Fibroblast of lung (primary cell): ENCODE results near the gene TSPAN18. TPM values are rescaled to one million over a fixed set of nuclear protein-coding genes. Genes with fewer than 3 reads are reported as not detected.
A peak's percentile ranks its signal among the peaks of the same experiment; 100 is the strongest.

Experiments used
- DNase-seq, 2 donors: peaks; one replicate each; pipeline versions ENCODE4 v3.0.0 to v3.0.0-alpha.2; 2010; ENCODE audit warnings: low read depth in 2 of 2
- H2AFZ ChIP-seq: 2 replicates; pipeline ENCODE4 v1.5.1; 2012; ENCODE audit warnings: low read length, control low read depth, inconsistent platforms
- H3K27ac ChIP-seq: 2 replicates; pipeline ENCODE4 v1.5.1; 2011; ENCODE audit warnings: low read length, control low read depth; ENCODE audit not compliant: insufficient read depth
- H3K27me3 ChIP-seq: 2 replicates; pipeline ENCODE4 v1.5.1; 2011; ENCODE audit warnings: mild to moderate bottlenecking, low read length; ENCODE audit not compliant: control insufficient read depth, insufficient read depth
- H3K36me3 ChIP-seq: 2 replicates; pipeline ENCODE4 v1.5.1; 2011; ENCODE audit warnings: low read length; ENCODE audit not compliant: control insufficient read depth, insufficient read depth
- H3K4me1 ChIP-seq: 2 replicates; pipeline ENCODE4 v1.5.1; 2011; ENCODE audit warnings: low read length; ENCODE audit not compliant: control insufficient read depth, insufficient read depth; ENCODE audit errors: extremely low read depth
- H3K4me2 ChIP-seq: 2 replicates; pipeline ENCODE4 v1.5.1; 2011; ENCODE audit warnings: low read length, control low read depth; ENCODE audit not compliant: insufficient read depth; ENCODE audit errors: extremely low read depth
- H3K4me3 ChIP-seq, 4 experiments: fragments of 200-600 bp in 1 of 4; sonication (generic) in 1 of 4; replicated peaks in 1 of 4; 2 replicates each; pipeline ENCODE4 v1.5.1; 2011 to 2016; ENCODE audit warnings: low read length in 4 of 4, low read depth in 3 of 4, mild to moderate bottlenecking in 3 of 4, control low read depth in 2 of 4, inconsistent platforms in 1 of 4, mixed read lengths in 1 of 4; ENCODE audit not compliant: insufficient read depth in 1 of 4; ENCODE audit errors: control extremely low read depth in 1 of 4
- H3K79me2 ChIP-seq: 2 replicates; pipeline ENCODE4 v1.5.1; 2012; ENCODE audit warnings: mild to moderate bottlenecking, low read length, inconsistent platforms; ENCODE audit not compliant: control insufficient read depth, insufficient read depth
- H3K9ac ChIP-seq: 2 replicates; pipeline ENCODE4 v1.5.1; 2011; ENCODE audit warnings: mild to moderate bottlenecking, low read length, control low read depth; ENCODE audit not compliant: insufficient read depth
- H3K9me3 ChIP-seq: 2 replicates; pipeline ENCODE4 v1.5.1; 2012; ENCODE audit warnings: low read depth, low read length; ENCODE audit not compliant: control insufficient read depth, insufficient read depth
- H4K20me1 ChIP-seq: 2 replicates; pipeline ENCODE4 v1.5.1; 2011; ENCODE audit warnings: low read length; ENCODE audit not compliant: control insufficient read depth, insufficient read depth; ENCODE audit errors: extremely low read depth
- EZH2 ChIP-seq: IDR thresholded peaks from 2 replicates; pipeline ENCODE4 v1.5.1; 2012; ENCODE audit warnings: low read length, control low read depth, mild to moderate bottlenecking; ENCODE audit errors: missing control alignments
- polyA plus RNA-seq, 2 donors: library from polyadenylated mRNA; depleted of rRNA in 1 of 2; stranded (reverse) in 1 of 2; unstranded in 1 of 2; fragments of >200 nt; gene quantifications; 2 replicates each; pipeline ENCODE4 v1.2.1, GENCODE V29; 2011 to 2012; ENCODE audit warnings: missing spikeins in 1 of 2
- total RNA-seq: library from RNA; depleted of rRNA; stranded (reverse); fragments of >200 nt; gene quantifications from 2 replicates; pipeline ENCODE4 v1.2.1, GENCODE V29; 2014
- TF ChIP-seq, protein P1 (sequence below), 2 donors: IDR thresholded peaks in 1 of 2; conservative IDR thresholded peaks in 1 of 2; 1 replicate in 1 of 2; 2 replicates in 1 of 2; pipeline ENCODE4 v1.5.1; 2011 to 2012; ENCODE audit warnings: low read length in 2 of 2, control low read depth in 1 of 2, inconsistent platforms in 1 of 2, low read depth in 1 of 2, mild to moderate bottlenecking in 1 of 2

TSPAN18 gene
- total and polyA plus RNA-seq, 2 donors (not counting 1 experiment from before 2014, with no cell fraction given) = 0.15 TPM; not detected in 1

DNA sequence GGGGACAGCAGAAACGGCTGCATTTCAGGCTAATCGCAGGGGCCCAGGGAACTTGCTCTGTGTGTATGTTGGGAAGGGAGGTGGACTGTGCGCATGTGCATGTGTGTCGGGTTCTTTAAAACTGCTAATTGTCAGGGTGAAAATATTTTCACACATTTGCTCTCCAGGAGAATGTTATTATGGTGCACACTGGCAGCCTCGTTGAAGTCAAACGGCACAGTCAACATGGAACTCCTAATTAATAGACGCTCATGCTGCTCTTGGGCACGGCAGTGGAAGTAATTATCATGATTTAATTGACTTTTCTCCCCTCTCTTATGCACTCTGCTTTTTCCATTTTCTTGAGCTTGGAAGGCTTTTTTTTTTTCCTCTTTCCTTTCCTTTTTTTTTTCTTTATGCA is 92.6 kb downstream of the TSPAN18 start:
- no peak for DNase-seq
- H2AFZ ChIP-seq = no peak overlapping the region

DNA sequence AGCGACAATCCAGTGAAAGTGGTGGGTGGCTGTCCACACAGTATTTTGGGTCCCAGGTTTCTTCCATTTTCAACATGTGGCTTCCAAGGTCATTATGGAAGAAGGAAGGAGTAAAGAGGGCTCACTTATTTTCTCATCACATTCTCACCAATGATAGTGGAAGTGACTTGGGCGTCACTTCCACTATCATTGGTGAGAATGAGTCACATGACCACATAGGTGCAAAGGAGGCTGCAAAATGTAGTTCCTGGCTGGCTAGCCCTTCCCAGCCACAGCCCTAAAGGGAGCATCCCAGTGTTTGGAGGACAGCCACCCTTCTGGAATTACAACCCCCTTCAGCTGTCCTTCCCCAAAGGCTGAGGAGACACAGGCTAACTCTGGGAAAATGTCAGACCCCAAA is 95.6 kb downstream of the TSPAN18 start:
- no peak overlapping the region for H3K9ac ChIP-seq
- no peak overlapping the region for H3K27ac ChIP-seq
- H2AFZ ChIP-seq = no peak overlapping the region
- H3K4me1 ChIP-seq = no peaks in the 10 kb centered on the region
- H3K4me2 ChIP-seq = no peak overlapping the region
- no peak overlapping the region for H3K4me3 ChIP-seq
- H3K79me2 ChIP-seq = no peaks in the 10 kb centered on the region
- H4K20me1 ChIP-seq = no peaks in the 10 kb centered on the region
- peaks cover 4% of the 10 kb centered on the region for H3K27me3 ChIP-seq
- TF ChIP-seq EZH2 = no peak
- TF ChIP-seq, protein P1, sequence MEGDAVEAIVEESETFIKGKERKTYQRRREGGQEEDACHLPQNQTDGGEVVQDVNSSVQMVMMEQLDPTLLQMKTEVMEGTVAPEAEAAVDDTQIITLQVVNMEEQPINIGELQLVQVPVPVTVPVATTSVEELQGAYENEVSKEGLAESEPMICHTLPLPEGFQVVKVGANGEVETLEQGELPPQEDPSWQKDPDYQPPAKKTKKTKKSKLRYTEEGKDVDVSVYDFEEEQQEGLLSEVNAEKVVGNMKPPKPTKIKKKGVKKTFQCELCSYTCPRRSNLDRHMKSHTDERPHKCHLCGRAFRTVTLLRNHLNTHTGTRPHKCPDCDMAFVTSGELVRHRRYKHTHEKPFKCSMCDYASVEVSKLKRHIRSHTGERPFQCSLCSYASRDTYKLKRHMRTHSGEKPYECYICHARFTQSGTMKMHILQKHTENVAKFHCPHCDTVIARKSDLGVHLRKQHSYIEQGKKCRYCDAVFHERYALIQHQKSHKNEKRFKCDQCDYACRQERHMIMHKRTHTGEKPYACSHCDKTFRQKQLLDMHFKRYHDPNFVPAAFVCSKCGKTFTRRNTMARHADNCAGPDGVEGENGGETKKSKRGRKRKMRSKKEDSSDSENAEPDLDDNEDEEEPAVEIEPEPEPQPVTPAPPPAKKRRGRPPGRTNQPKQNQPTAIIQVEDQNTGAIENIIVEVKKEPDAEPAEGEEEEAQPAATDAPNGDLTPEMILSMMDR (conservative IDR thresholded peaks at IDR 0.05 in 1 of 2, IDR thresholded peaks at IDR 0.05 in 1 of 2; ENCODE audit: low read depth in 1 of 2, low read length in 2 of 2) = no peak
- no peaks in the 10 kb centered on the region for H3K9me3 ChIP-seq
- H3K36me3 ChIP-seq = no peaks in the 10 kb centered on the region
- no peak for DNase-seq

More for the DNA sequence above, 92.6 kb downstream of the TSPAN18 start:
- H3K9me3 ChIP-seq = no peaks in the 10 kb centered on the region
- H3K4me3 ChIP-seq = no peak overlapping the region
- TF ChIP-seq EZH2 = no peak
- TF ChIP-seq, protein P1 (conservative IDR thresholded peaks at IDR 0.05 in 1 of 2, IDR thresholded peaks at IDR 0.05 in 1 of 2; ENCODE audit: low read depth in 1 of 2, low read length in 2 of 2) = no peak
- H3K9ac ChIP-seq = no peak overlapping the region
- no peaks in the 10 kb centered on the region for H3K4me1 ChIP-seq
- H3K27me3 ChIP-seq = peaks cover 4% of the 10 kb centered on the region
- no peaks in the 10 kb centered on the region for H4K20me1 ChIP-seq
- H3K36me3 ChIP-seq = no peaks in the 10 kb centered on the region
- no peaks in the 10 kb centered on the region for H3K79me2 ChIP-seq
- no peak overlapping the region for H3K27ac ChIP-seq
- H3K4me2 ChIP-seq = no peak overlapping the region

DNA sequence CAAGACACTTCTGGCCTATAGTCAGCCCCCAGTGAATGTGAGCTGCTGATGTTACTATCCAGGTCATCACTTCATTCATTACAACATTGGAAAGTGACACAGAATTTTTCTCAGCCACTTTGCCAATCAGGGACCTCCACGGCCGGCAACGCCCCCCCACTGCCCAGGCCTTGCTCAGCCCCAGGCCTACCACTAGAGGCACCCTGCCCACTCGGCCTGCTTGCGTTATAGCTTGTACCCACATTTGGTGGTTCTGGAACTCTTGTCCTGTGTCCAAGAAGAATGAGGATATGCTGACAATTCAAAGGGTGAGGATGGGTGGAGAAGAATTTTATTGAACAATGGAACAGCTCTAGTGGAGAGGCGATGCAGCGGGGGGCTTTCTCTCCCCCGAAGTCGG is 96.2 kb downstream of the TSPAN18 start:
- H3K9me3 ChIP-seq = no peaks in the 10 kb centered on the region
- H2AFZ ChIP-seq = no peak overlapping the region
- no peak for DNase-seq

More for the DNA sequence above, 96.2 kb downstream of the TSPAN18 start:
- no peak for TF ChIP-seq EZH2
- TF ChIP-seq, protein P1 (conservative IDR thresholded peaks at IDR 0.05 in 1 of 2, IDR thresholded peaks at IDR 0.05 in 1 of 2; ENCODE audit: low read depth in 1 of 2, low read length in 2 of 2) = peak in 1 of 2 donors; percentile 23
- Histone ChIP-seq H3K4me2 (no peak overlapping the region), H4K20me1 (no peaks in the 10 kb centered on the region), H3K36me3 (no peaks in the 10 kb centered on the region), H3K9ac (no peak overlapping the region), H3K27me3 (peaks cover 4% of the 10 kb centered on the region), H3K27ac (no peak overlapping the region), H3K4me3 (no peak overlapping the region), H3K4me1 (no peaks in the 10 kb centered on the region), H3K79me2 (no peaks in the 10 kb centered on the region)
